Keratinocyte (primary cell): ENCODE measurements around the gene TTYH1. TPM values are rescaled to one million over a fixed set of nuclear protein-coding genes. Genes with fewer than 3 reads are reported as not detected.

ENCODE experiments used
- DNase-seq: peaks from one replicate; pipeline ENCODE4 v3.0.0-alpha.2; 2011; ENCODE audit warnings: low read depth, missing footprints, low spot score
- FAIRE-seq: peaks from 2 replicates; lab custom pipeline; 2011; peaks lifted over from hg19 to GRCh38; lab: Jason Lieb, UNC
- H2AFZ ChIP-seq: 2 replicates; pipeline ENCODE4 v1.6.0; 2012; ENCODE audit warnings: low read length, control low read depth, inconsistent platforms; ENCODE audit not compliant: control insufficient read depth
- H3K27ac ChIP-seq: 2 replicates; pipeline ENCODE4 v1.5.1; 2011; ENCODE audit warnings: low read length; ENCODE audit not compliant: control insufficient read depth, insufficient read depth
- H3K27me3 ChIP-seq: 3 replicates; pipeline ENCODE4 v1.6.0; 2011; ENCODE audit warnings: low read length; ENCODE audit not compliant: control insufficient read depth, insufficient read depth; ENCODE audit errors: extremely low read depth
- H3K36me3 ChIP-seq, 2 experiments: 2 replicates in 1 of 2; 3 replicates in 1 of 2; pipeline ENCODE4 v1.5.1; 2011; ENCODE audit warnings: low read length in 2 of 2, mild to moderate bottlenecking in 1 of 2; ENCODE audit not compliant: control insufficient read depth in 2 of 2, insufficient read depth in 2 of 2; ENCODE audit errors: extremely low read depth in 1 of 2
- H3K4me1 ChIP-seq: 3 replicates; pipeline ENCODE4 v1.5.1; 2011; ENCODE audit warnings: low read length; ENCODE audit not compliant: control insufficient read depth, insufficient read depth; ENCODE audit errors: extremely low read depth
- H3K4me2 ChIP-seq: 3 replicates; pipeline ENCODE4 v1.6.0; 2011; ENCODE audit warnings: low read depth, low read length; ENCODE audit not compliant: control insufficient read depth, insufficient read depth; ENCODE audit errors: extremely low read depth
- H3K4me3 ChIP-seq, 3 experiments: fragments of 200-600 bp in 1 of 3; sonication (generic) in 1 of 3; 2 replicates in 2 of 3; 3 replicates in 1 of 3; pipeline ENCODE4 v1.5.1; 2011 to 2016; ENCODE audit warnings: low read length in 3 of 3, mild to moderate bottlenecking in 3 of 3, control low read depth in 2 of 3, inconsistent platforms in 1 of 3, low read depth in 1 of 3, mixed read lengths in 1 of 3, mixed run types in 1 of 3, moderate library complexity in 1 of 3; ENCODE audit not compliant: control insufficient read depth in 2 of 3, insufficient read depth in 2 of 3; ENCODE audit errors: extremely low read depth in 1 of 3
- H3K79me2 ChIP-seq: 2 replicates; pipeline ENCODE4 v1.6.0; 2012; ENCODE audit warnings: low read length; ENCODE audit not compliant: control insufficient read depth, insufficient read depth
- H3K9ac ChIP-seq: 3 replicates; pipeline ENCODE4 v1.6.0; 2011; ENCODE audit warnings: low read length; ENCODE audit not compliant: control insufficient read depth, insufficient read depth; ENCODE audit errors: extremely low read depth
- H3K9me1 ChIP-seq: 3 replicates; pipeline ENCODE4 v1.6.0; 2011; ENCODE audit warnings: low read length; ENCODE audit not compliant: control insufficient read depth, insufficient read depth; ENCODE audit errors: extremely low read depth
- H3K9me3 ChIP-seq: 2 replicates; pipeline ENCODE4 v1.5.1; 2012; ENCODE audit warnings: low read depth, low read length; ENCODE audit not compliant: control insufficient read depth
- H4K20me1 ChIP-seq: 3 replicates; pipeline ENCODE4 v1.6.0; 2011; ENCODE audit warnings: low read length; ENCODE audit not compliant: control insufficient read depth, insufficient read depth; ENCODE audit errors: extremely low read depth
- CTCF ChIP-seq, 3 experiments: IDR thresholded peaks in 1 of 3; conservative IDR thresholded peaks in 1 of 3; optimal IDR thresholded peaks in 1 of 3; 2 replicates in 2 of 3; 3 replicates in 1 of 3; pipeline versions ENCODE3 to v1.5.1; 2011; ENCODE audit warnings: low read length in 3 of 3, mild to moderate bottlenecking in 3 of 3, moderate library complexity in 2 of 3, control low read depth in 1 of 3, inconsistent platforms in 1 of 3; ENCODE audit not compliant: insufficient read depth in 2 of 3; ENCODE audit errors: extremely low read depth in 1 of 3
- EZH2 ChIP-seq: IDR thresholded peaks from one replicate; pipeline ENCODE4 v1.6.1; 2012; ENCODE audit warnings: inconsistent platforms, mild to moderate bottlenecking, low read length, moderate library complexity
- dilution Hi-C: fragments of 300-500 bp; cut with MboI; formaldehyde crosslinking; loops from one replicate; pipeline ENCODE4 v1.7.0; 2020; ENCODE audit warnings: low sequenced_read_pairs; ENCODE audit not compliant: extremely low pct_ligation_motif_present
- polyA plus RNA-seq, 5 experiments: library from polyadenylated mRNA; depleted of rRNA in 3 of 5; stranded (reverse) in 3 of 5; stranded (forward) in 1 of 5; unstranded in 1 of 5; fragments of >200 nt; gene quantifications; 1 replicate in 1 of 5; 2 replicates in 3 of 5; 3 replicates in 1 of 5; pipeline versions ENCODE4 v1.2.1 to v1.2.3, GENCODE V29; 2011 to 2012; ENCODE audit warnings: missing spikeins in 2 of 5, low read depth in 1 of 5, low replicate concordance in 1 of 5

Gene TTYH1
- polyA plus RNA-seq, 1 donor (not counting 4 experiments of a cell fraction or from before 2014, with no cell fraction given), result 0.13 TPM

GRCh38 chr19:54470991-54471782 lies 55.9 kb downstream of the TTYH1 start:
- dilution Hi-C loops, result no loop called here
- Histone ChIP-seq H2AFZ (peak overlapping the region; percentile 58), H3K9me3 (no peaks in the 10 kb centered on the region), H4K20me1 (no peaks in the 10 kb centered on the region), H3K9me1 (no peaks in the 10 kb centered on the region), H3K4me2 (peak overlapping the region; percentile 91), H3K27me3 (no peaks in the 10 kb centered on the region), H3K79me2 (peaks cover 9% of the 10 kb centered on the region), H3K4me3 (peak overlapping the region; percentile 60 to 70 (median 70)), H3K4me1 (peaks cover 28% of the 10 kb centered on the region), H3K27ac (peak overlapping the region; percentile 68), H3K9ac (peak overlapping the region; percentile 80), H3K36me3 (no peaks in the 10 kb centered on the region)
- TF ChIP-seq EZH2, result no peak
- TF ChIP-seq CTCF (optimal IDR thresholded peaks at IDR 0.05 in 1 of 3, IDR thresholded peaks at IDR 0.05 in 1 of 3, conservative IDR thresholded peaks at IDR 0.05 in 1 of 3; ENCODE audit: extremely low read depth in 1 of 3, insufficient read depth in 2 of 3, low read length in 3 of 3), result no peak
- DNase-seq (no peak), FAIRE-seq (no peak)

- FAIRE-seq (peak; percentile 63), DNase-seq (no peak)
- Histone ChIP-seq H3K4me1 (peaks cover 28% of the 10 kb centered on the region), H3K9me3 (no peaks in the 10 kb centered on the region), H3K27me3 (no peaks in the 10 kb centered on the region), H3K4me3 (peak within 1 kb of the TSS; percentile 53 to 85 (median 61)), H3K27ac (peak within 1 kb of the TSS; percentile 26), H2AFZ (peak within 1 kb of the TSS; percentile 96), H3K9ac (peak within 1 kb of the TSS; percentile 64), H3K36me3 (no peaks in the 10 kb centered on the region), H3K79me2 (peaks cover 9% of the 10 kb centered on the region), H3K4me2 (peak within 1 kb of the TSS; percentile 78), H3K9me1 (no peaks in the 10 kb centered on the region), H4K20me1 (no peaks in the 10 kb centered on the region)
- no peak for TF ChIP-seq EZH2
- TF ChIP-seq CTCF (optimal IDR thresholded peaks at IDR 0.05 in 1 of 3, IDR thresholded peaks at IDR 0.05 in 1 of 3, conservative IDR thresholded peaks at IDR 0.05 in 1 of 3; ENCODE audit: extremely low read depth in 1 of 3, insufficient read depth in 2 of 3, low read length in 3 of 3), result no peak
- dilution Hi-C loops, result no loop called here
These were observed 58.0 kb downstream of the TTYH1 start, which contains the start of gene CDC42EP5 for GRCh38 chr19:54473071-54473891. Gene CDC42EP5 (minus strand): TSS chr19:54473296. CDS start chr19:54465547, 7,749 bp downstream.
